IPS-NIHi7 (cell line): Measurements from ENCODE around the gene CHSY3.
A peak's percentile ranks its signal among the peaks of the same experiment; 100 is the strongest.

Experiments
- DNase-seq: peaks from one replicate; pipeline ENCODE4 v3.0.0; 2012; ENCODE audit warnings: mixed read lengths; ENCODE audit errors: extremely low spot score

The CHSY3 gene

GRCh38 chr5:130096483-130096882, 192.2 kb downstream of the CHSY3 start:
- DNase-seq, result no peak

- DNase-seq, result no peak
Observed at GRCh38 chr5:130099008-130099407, 194.7 kb downstream of the CHSY3 start.

- no peak for DNase-seq
Observed at GRCh38 chr5:130102375-130102774, 198.1 kb downstream of the CHSY3 start.

GRCh38 chr5:130102960-130103359, 198.7 kb downstream of the CHSY3 start:
- DNase-seq, result no peak

- no peak for DNase-seq
Observed at GRCh38 chr5:130104895-130105688, 200.8 kb downstream of the CHSY3 start.

GRCh38 chr5:130106480-130106879, 202.2 kb downstream of the CHSY3 start:
- no peak for DNase-seq

- peak; percentile 37 for DNase-seq
Observed at GRCh38 chr5:130109152-130109551, 204.9 kb downstream of the CHSY3 start.

GRCh38 chr5:130110328-130110727, 206.1 kb downstream of the CHSY3 start:
- no peak for DNase-seq

GRCh38 chr5:130111746-130112145, 207.5 kb downstream of the CHSY3 start:
- no peak for DNase-seq

GRCh38 chr5:130112246-130112645, 208.0 kb downstream of the CHSY3 start:
- no peak for DNase-seq

GRCh38 chr5:130115686-130116085, 211.4 kb downstream of the CHSY3 start:
- DNase-seq, result no peak

GRCh38 chr5:130116462-130116861, 212.2 kb downstream of the CHSY3 start:
- DNase-seq, result no peak

GRCh38 chr5:130116972-130117371, 212.7 kb downstream of the CHSY3 start:
- peak; percentile 11 for DNase-seq

- no peak for DNase-seq
Observed at GRCh38 chr5:130126746-130127145, 222.5 kb downstream of the CHSY3 start.

- no peak for DNase-seq
Observed at GRCh38 chr5:130135506-130135905, 231.2 kb downstream of the CHSY3 start.

- no peak for DNase-seq
Observed at GRCh38 chr5:130136300-130136699, 232.0 kb downstream of the CHSY3 start.

GRCh38 chr5:130137681-130138080, 233.4 kb downstream of the CHSY3 start:
- DNase-seq, result no peak

- DNase-seq, result no peak
Observed at GRCh38 chr5:130138406-130139045, 234.3 kb downstream of the CHSY3 start.

GRCh38 chr5:130141659-130142320, 237.5 kb downstream of the CHSY3 start:
- DNase-seq, result peak; percentile 71

- DNase-seq, result no peak
Observed at GRCh38 chr5:130151239-130151638, 247.0 kb downstream of the CHSY3 start.

GRCh38 chr5:130155345-130156011, 251.2 kb downstream of the CHSY3 start:
- no peak for DNase-seq

GRCh38 chr5:130158036-130158435, 253.8 kb downstream of the CHSY3 start:
- no peak for DNase-seq
